Fibroblast of mammary gland (primary cell): ENCODE results near the gene KATNB1.
"Not testable (repeated sequence)": the region's sequence is repeated elsewhere in the genome, so short reads cannot be mapped to it uniquely, and the experiment has no call there.

Experiments used
- DNase-seq: peaks from one replicate; pipeline ENCODE4 v3.0.0-alpha.2; 2010; ENCODE audit warnings: low read depth
- H3K4me3 ChIP-seq: 2 replicates; pipeline ENCODE4 v1.5.1; 2011; ENCODE audit warnings: low read depth, mild to moderate bottlenecking, low read length, moderate library complexity; ENCODE audit not compliant: control insufficient read depth
- CTCF ChIP-seq: conservative IDR thresholded peaks from 2 replicates; pipeline ENCODE4 v1.5.1; 2011; ENCODE audit warnings: low read depth, low read length, inconsistent platforms; ENCODE audit not compliant: control insufficient read depth, insufficient read depth

The KATNB1 gene

DNA sequence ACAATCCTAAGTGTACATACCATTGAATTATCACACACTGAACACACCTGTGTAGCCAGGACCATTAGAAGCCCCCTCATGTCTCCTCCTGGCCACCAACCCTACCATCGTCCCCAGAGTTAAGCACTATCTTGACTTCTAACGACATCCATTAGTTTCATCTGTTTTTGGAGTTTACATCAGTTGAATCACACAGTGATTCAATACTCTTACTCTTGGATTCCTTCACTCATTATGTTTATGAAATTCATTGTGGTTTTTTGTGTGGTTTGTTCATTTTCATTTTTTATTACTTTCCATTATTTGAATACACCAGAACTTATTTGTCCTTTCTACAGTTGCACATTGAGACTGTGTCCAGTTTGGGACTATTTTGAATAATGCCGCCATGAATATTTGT, 27.4 kb upstream of the KATNB1 start:
- no peak for DNase-seq
- H3K4me3 ChIP-seq = no peak overlapping the region
- no peak for TF ChIP-seq CTCF

DNA sequence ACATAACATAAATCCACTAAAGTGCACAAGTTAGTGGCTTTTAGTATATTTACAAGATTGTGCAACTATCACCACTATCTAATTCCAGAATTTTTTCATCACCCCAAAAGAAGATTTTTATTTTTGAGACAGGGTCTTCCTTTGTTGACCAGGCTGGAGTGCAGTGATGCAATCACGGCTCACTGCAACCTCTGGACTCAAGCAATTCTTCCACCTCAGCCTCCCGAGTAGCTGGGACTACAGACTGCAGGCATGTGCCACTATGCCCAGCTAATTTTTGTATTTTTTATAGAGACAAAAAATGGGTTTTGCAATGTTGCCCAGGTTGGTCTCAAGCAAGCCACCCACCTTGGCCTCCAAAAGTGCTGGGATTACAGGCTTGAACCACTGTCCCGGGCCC, 25.9 kb upstream of the KATNB1 start:
- no peak for TF ChIP-seq CTCF
- DNase-seq = no peak
- no peak overlapping the region for H3K4me3 ChIP-seq

DNA sequence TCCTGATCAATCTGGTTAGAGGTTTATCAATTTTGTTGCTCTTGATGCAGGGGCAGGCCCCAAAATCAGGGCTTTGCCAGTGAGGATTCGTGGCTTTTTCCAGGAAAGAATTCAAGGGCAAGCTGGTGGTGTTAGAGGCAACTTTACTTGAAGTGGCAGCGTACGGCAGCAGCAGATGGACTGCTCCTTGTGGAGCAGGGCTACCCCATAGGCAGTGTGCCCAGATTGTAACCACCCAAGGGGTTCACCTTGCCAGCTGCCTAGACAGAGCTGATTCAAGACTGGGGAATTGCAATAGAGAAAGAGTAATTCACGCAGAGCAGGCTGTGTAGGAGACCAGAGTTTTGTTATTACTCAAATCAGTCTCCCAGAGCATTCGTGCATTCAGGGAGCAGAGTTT, 24.2 kb upstream of the KATNB1 start:
- TF ChIP-seq CTCF = no peak
- DNase-seq = no peak
- H3K4me3 ChIP-seq = no peak overlapping the region

DNA sequence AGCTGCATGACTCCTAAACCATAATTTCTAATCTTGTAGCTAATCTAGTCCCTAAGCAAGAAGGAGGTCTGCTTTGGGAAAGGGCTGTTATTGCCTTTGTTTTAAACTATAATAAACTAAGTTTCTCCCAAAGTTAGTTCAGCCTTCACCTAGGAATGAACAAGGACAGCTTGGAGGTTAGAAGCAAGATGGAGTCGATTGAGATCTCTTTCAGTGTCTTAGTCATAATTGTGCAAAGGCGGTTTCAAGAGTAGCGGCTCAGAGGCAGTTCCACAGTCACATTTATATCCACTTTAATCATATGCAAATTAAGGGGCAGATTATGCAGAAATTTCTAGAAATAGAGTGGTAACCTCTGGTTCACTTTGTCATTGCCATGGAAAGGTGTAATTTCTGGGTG, 23.6 kb upstream of the KATNB1 start:
- no peak for DNase-seq
- TF ChIP-seq CTCF = no peak

DNA sequence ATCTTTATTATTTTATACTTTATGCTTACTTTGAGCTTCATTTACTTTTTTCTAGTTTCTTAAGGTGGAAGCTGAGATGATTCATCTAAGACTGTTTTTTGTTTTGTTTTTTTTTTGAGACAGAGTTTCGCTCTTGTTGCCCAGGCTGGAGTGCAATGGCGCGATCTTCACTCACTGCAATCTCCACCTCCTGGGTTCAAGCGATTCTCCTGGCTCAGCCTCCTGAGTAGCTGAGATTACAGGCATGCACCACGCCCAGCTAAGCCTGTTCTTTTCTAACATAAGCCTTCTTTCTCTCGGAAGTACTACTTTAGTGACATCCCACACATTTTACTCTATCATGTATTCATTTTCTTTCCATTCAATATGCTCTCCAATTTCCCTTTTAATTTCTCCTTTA, 23.0 kb upstream of the KATNB1 start:
- not testable (repeated sequence) for H3K4me3 ChIP-seq, DNase-seq

More for the DNA sequence above, 23.6 kb upstream of the KATNB1 start:
- H3K4me3 ChIP-seq = no peak overlapping the region

GRCh38 chr16:57713596-57713995, 22.0 kb upstream of the KATNB1 start:
- DNase-seq = no peak
- no peak overlapping the region for H3K4me3 ChIP-seq
- no peak for TF ChIP-seq CTCF

GRCh38 chr16:57714047-57714446, 21.5 kb upstream of the KATNB1 start:
- no peak for DNase-seq
- no peak overlapping the region for H3K4me3 ChIP-seq
- TF ChIP-seq CTCF = no peak
